Ishikawa (cell line): ENCODE data around the gene ETNK2.
A peak's percentile ranks its signal among the peaks of the same experiment; 100 is the strongest.

ENCODE experiments used
- CEBPB ChIP-seq: IDR thresholded peaks from 2 replicates; pipeline ENCODE4 v1.6.1; 2012
- CREB1 ChIP-seq: IDR thresholded peaks from 2 replicates; pipeline ENCODE4 v1.6.1; 2012; ENCODE audit warnings: low read depth
- EGR1 ChIP-seq: IDR thresholded peaks from 2 replicates; pipeline ENCODE4 v1.6.1; 2012
- EP300 ChIP-seq: IDR thresholded peaks from 2 replicates; pipeline ENCODE4 v1.6.1; 2012; ENCODE audit warnings: borderline replicate concordance
- FOXM1 ChIP-seq: IDR thresholded peaks from 2 replicates; pipeline ENCODE4 v1.6.1; 2012; ENCODE audit warnings: low read depth, borderline replicate concordance
- MAX ChIP-seq: IDR thresholded peaks from 2 replicates; pipeline ENCODE4 v1.6.1; 2012
- NFIC ChIP-seq: IDR thresholded peaks from 2 replicates; pipeline ENCODE4 v1.6.1; 2012
- RAD21 ChIP-seq: IDR thresholded peaks from 2 replicates; pipeline ENCODE4 v1.6.1; 2012; ENCODE audit warnings: low read depth
- REST ChIP-seq: IDR thresholded peaks from 2 replicates; pipeline ENCODE4 v1.6.1; 2012; ENCODE audit warnings: low read depth, mild to moderate bottlenecking
- TAF1 ChIP-seq: IDR thresholded peaks from 2 replicates; pipeline ENCODE4 v1.6.1; 2012; ENCODE audit warnings: low read depth, mild to moderate bottlenecking
- TCF12 ChIP-seq: IDR thresholded peaks from 2 replicates; pipeline ENCODE4 v1.6.1; 2012; ENCODE audit warnings: low read depth
- TEAD4 ChIP-seq: IDR thresholded peaks from 2 replicates; pipeline ENCODE4 v1.6.1; 2012
- USF1 ChIP-seq: IDR thresholded peaks from 2 replicates; pipeline ENCODE4 v1.6.1; 2012
- YY1 ChIP-seq: IDR thresholded peaks from 2 replicates; pipeline ENCODE4 v1.6.1; 2012; ENCODE audit warnings: low read depth
- ZBTB7A ChIP-seq: IDR thresholded peaks from 2 replicates; pipeline ENCODE4 v1.6.1; 2012; ENCODE audit warnings: low read depth

The ETNK2 gene

GRCh38 chr1:204167730-204168129, 15.9 kb upstream of the ETNK2 start:
- no peak for TF ChIP-seq CEBPB
- TF ChIP-seq CREB1: no peak
- TF ChIP-seq YY1: no peak
- no peak for TF ChIP-seq EGR1
- no peak for TF ChIP-seq TEAD4
- TF ChIP-seq ZBTB7A: no peak

- TF ChIP-seq TCF12: no peak
- TF ChIP-seq TEAD4: no peak
- TF ChIP-seq REST: no peak
- TF ChIP-seq YY1: no peak
- no peak for TF ChIP-seq FOXM1
- TF ChIP-seq EGR1: no peak
- no peak for TF ChIP-seq EP300
- no peak for TF ChIP-seq TAF1
- no peak for TF ChIP-seq CEBPB
- no peak for TF ChIP-seq CREB1
- TF ChIP-seq MAX: no peak
- no peak for TF ChIP-seq USF1
- TF ChIP-seq ZBTB7A: no peak
- no peak for TF ChIP-seq RAD21
- no peak for TF ChIP-seq NFIC
These were observed 14.4 kb upstream of the ETNK2 start, which contains the start of gene REN for GRCh38 chr1:204166219-204166618. Gene REN (minus strand): TSS chr1:204166337. CDS start chr1:204166293, 44 bp downstream.

GRCh38 chr1:204162494-204163074, 10.7 kb upstream of the ETNK2 start:
- TF ChIP-seq FOXM1 (no peak), ZBTB7A (0 out of 2 replicates have a peak, but pooled peaks have one; percentile 31), EGR1 (no peak), RAD21 (peak; percentile 97)

- TF ChIP-seq REST (no peak), CEBPB (no peak), EP300 (no peak), RAD21 (no peak), CREB1 (no peak), USF1 (no peak), EGR1 (no peak), FOXM1 (no peak), TCF12 (no peak), TEAD4 (no peak), ZBTB7A (no peak), MAX (no peak), TAF1 (no peak), YY1 (no peak), NFIC (no peak)
These were observed 10.0 kb upstream of the ETNK2 start for GRCh38 chr1:204161609-204162493.

- no peak for TF ChIP-seq RAD21
These were observed 6.1 kb upstream of the ETNK2 start for GRCh38 chr1:204157962-204158361.

- TF ChIP-seq EGR1 (no peak), MAX (no peak), TAF1 (no peak), CREB1 (no peak), REST (no peak), CEBPB (no peak), EP300 (no peak), ZBTB7A (no peak), NFIC (no peak), USF1 (no peak), YY1 (no peak), TCF12 (no peak), TEAD4 (no peak), FOXM1 (no peak), RAD21 (no peak)
These were observed 4.0 kb upstream of the ETNK2 start for GRCh38 chr1:204155881-204156280.
